Measurements from ENCODE around the gene NPHP3. TPM values are rescaled to one million over a fixed set of nuclear protein-coding genes. Genes with fewer than 3 reads are reported as not detected.

The NPHP3 gene
- total RNA-seq, 2 experiments from 2014 or later = 25.5 to 27.4 TPM

GRCh38 chr3:132723024-132723950 lies 1.1 kb upstream of the NPHP3 start:
- peak overlapping the region; percentile 58 for H3K4me3 ChIP-seq (ENCODE audit: low read length)
- no peak for TF ChIP-seq CTCF (IDR thresholded peaks at IDR 0.05)
- H3K9me3 ChIP-seq (ENCODE audit: control insufficient read depth in 1 of 2, insufficient read depth in 1 of 2, low read length in 2 of 2) = no peaks in the 10 kb centered on the region
- H3K27me3 ChIP-seq (ENCODE audit: control insufficient read depth in 1 of 2, insufficient read depth in 2 of 2, low read length in 2 of 2) = no peaks in the 10 kb centered on the region
- POLR2A ChIA-PET = interaction anchor here (0.6 to 3.4 kb wide), 5 partner anchors 32 to 1762 kb away, joined by 3 to 17 read pairs (median 4); partner anchors contain the start of genes ANAPC13, CDV3 and CEP63
- Mint-ChIP-seq H3K4me1 (ENCODE audit: low read depth) (peaks cover 46% of the 10 kb centered on the region), H3K9me3 (no peaks in the 10 kb centered on the region), H3K27ac (peak overlapping the region; percentile 93), H3K27me3 (peaks cover 4% of the 10 kb centered on the region), H3K36me3 (ENCODE audit: low read depth) (peaks cover 28% of the 10 kb centered on the region), H3K4me3 (peak overlapping the region; percentile 96)
- CTCF ChIA-PET = no interaction called here
- H3K36me3 ChIP-seq (ENCODE audit: insufficient read depth, low read length) = peaks cover 7% of the 10 kb centered on the region
- H3K4me1 ChIP-seq (ENCODE audit: insufficient read depth, low read length) = peaks cover 25% of the 10 kb centered on the region
- H3K27ac ChIP-seq (ENCODE audit: low read depth in 1 of 2, low read length in 2 of 2) = peak overlapping the region in 1 of 2 donors; percentile 3
- intact Hi-C loops (cut with DNase I, micrococcal nuclease) = loop anchor here (2.0 to 10.0 kb wide), 10 partner anchors 306 to 1976 kb away; partner anchors contain the start of genes ANAPC13 (in 2 of the 2), CEP63 (in 2 of the 2), TOPBP1 (in 2 of the 2) and ATP2C1 (in 1 of the 2)
- no peak for DNase-seq
- ATAC-seq (ENCODE audit: poor library complexity) = no peak

- peak in 1 of 14 experiments; percentile 8 for DNase-seq
Observed at GRCh38 chr3:132721479-132722164, 587 bp downstream of the NPHP3 start.

More at GRCh38 chr3:132721479-132722164, 587 bp downstream of the NPHP3 start:
- Mint-ChIP-seq H3K4me3 (peak overlapping the region; percentile 96), H3K36me3 (ENCODE audit: low read depth) (peaks cover 42% of the 10 kb centered on the region), H3K4me1 (ENCODE audit: low read depth) (peaks cover 53% of the 10 kb centered on the region), H3K27ac (peak overlapping the region; percentile 93), H3K27me3 (no peaks in the 10 kb centered on the region), H3K9me3 (no peaks in the 10 kb centered on the region)
- Histone ChIP-seq H3K27ac (ENCODE audit: low read depth in 1 of 2, low read length in 2 of 2) (peak overlapping the region; percentile 25 to 46), H3K9me3 (ENCODE audit: control insufficient read depth in 1 of 2, insufficient read depth in 1 of 2, low read length in 2 of 2) (no peaks in the 10 kb centered on the region), H3K36me3 (ENCODE audit: insufficient read depth, low read length) (peaks cover 16% of the 10 kb centered on the region), H3K27me3 (ENCODE audit: control insufficient read depth in 1 of 2, insufficient read depth in 2 of 2, low read length in 2 of 2) (no peaks in the 10 kb centered on the region), H3K4me3 (ENCODE audit: low read length) (peak overlapping the region; percentile 89), H3K4me1 (ENCODE audit: insufficient read depth, low read length) (peaks cover 25% of the 10 kb centered on the region)
- ChIA-PET CTCF (interaction anchor here (0.5 kb wide), 1 partner anchor 1974 kb away, joined by 3 read pairs; no protein-coding TSS in a partner anchor), POLR2A (interaction anchor here (0.9 to 3.4 kb wide), 6 partner anchors 39 to 1828 kb away, joined by 3 to 17 read pairs (median 4); partner anchors contain the start of genes ATP2C1, CDV3 and TOPBP1)
- intact Hi-C loops (cut with DNase I, micrococcal nuclease) = loop anchor here (2.0 to 10.0 kb wide), 10 partner anchors 305 to 1974 kb away; partner anchors contain the start of genes ANAPC13 (in 2 of the 2), CEP63 (in 2 of the 2), TOPBP1 (in 2 of the 2) and ATP2C1 (in 1 of the 2)
- no peak for TF ChIP-seq CTCF (IDR thresholded peaks at IDR 0.05)
- peak; percentile 7 for ATAC-seq (ENCODE audit: poor library complexity)
